ENCODE measurements around the gene SOCS4.

GRCh38 chr14:55057919-55058318 lies 30.9 kb downstream of the SOCS4 start:
- no peak for TF ChIP-seq CTCF (IDR thresholded peaks at IDR 0.05)
- no peak for TF ChIP-seq POLR2A (IDR thresholded peaks at IDR 0.05)

All from body of pancreas (tissue), 4 donors.